IPS DF 6.9 (cell line): ENCODE measurements around the gene TOGARAM2.

ENCODE experiments used
- DNase-seq: peaks from one replicate; pipeline ENCODE4 v3.0.0-alpha.2; 2013; ENCODE audit warnings: low read depth, low spot score
- H3K27ac ChIP-seq: one replicate; pipeline ENCODE4 v1.5.1; 2013; ENCODE audit warnings: low read length, control low read depth
- H3K27me3 ChIP-seq: 2 replicates; pipeline ENCODE4 v1.6.1; 2013; ENCODE audit warnings: mild to moderate bottlenecking, low read length; ENCODE audit not compliant: control insufficient read depth, insufficient read depth
- H3K36me3 ChIP-seq: 2 replicates; pipeline ENCODE4 v1.6.1; 2013; ENCODE audit warnings: low read length; ENCODE audit not compliant: control insufficient read depth, insufficient read depth
- H3K4me1 ChIP-seq: 2 replicates; pipeline ENCODE4 v1.6.1; 2013; ENCODE audit warnings: low read length; ENCODE audit not compliant: control insufficient read depth, insufficient read depth
- H3K4me3 ChIP-seq: 2 replicates; pipeline ENCODE4 v1.5.1; 2013; ENCODE audit warnings: mild to moderate bottlenecking, low read length
- H3K9me3 ChIP-seq: 2 replicates; pipeline ENCODE4 v1.6.1; 2013; ENCODE audit warnings: low read length, inconsistent platforms; ENCODE audit not compliant: control insufficient read depth, insufficient read depth
- WGBS: extraction: QIAGEN DNeasy Blood & Tissue Kit; methylation state at CpG from one replicate; pipeline ENCODE4 v1.1.7; 2013; ENCODE audit warnings: mixed read lengths, missing lambda C conversion rate; ENCODE audit not compliant: insufficient read length, insufficient coverage; 5-methylcytosine and 5-hydroxymethylcytosine counted together

TOGARAM2 gene

GRCh38 chr2:28989973-28990372, 8.9 kb downstream of the TOGARAM2 start:
- no peak overlapping the region for H3K4me3 ChIP-seq
- H3K4me1 ChIP-seq = no peaks in the 10 kb centered on the region
- no peaks in the 10 kb centered on the region; the same call in 1 of the 2 replicates for H3K36me3 ChIP-seq
- H3K27ac ChIP-seq = no peak overlapping the region
- no CpG with 5 or more reads among the region's 5 CpGs for WGBS
- H3K9me3 ChIP-seq = no peaks in the 10 kb centered on the region
- H3K27me3 ChIP-seq = no peaks in the 10 kb centered on the region
- DNase-seq = no peak

- WGBS = no CpG with 5 or more reads among the region's 16 CpGs
- no peaks in the 10 kb centered on the region for H3K9me3 ChIP-seq
- H3K27ac ChIP-seq = no peak overlapping the region
- no peaks in the 10 kb centered on the region; the same call in 1 of the 2 replicates for H3K36me3 ChIP-seq
- no peak overlapping the region; the same call in 1 of the 2 replicates for H3K4me3 ChIP-seq
- no peak for DNase-seq
- H3K27me3 ChIP-seq = no peaks in the 10 kb centered on the region
- no peaks in the 10 kb centered on the region for H3K4me1 ChIP-seq
These were observed 9.3 kb downstream of the TOGARAM2 start for GRCh38 chr2:28990445-28990844.

- Histone ChIP-seq H3K27me3 (no peaks in the 10 kb centered on the region), H3K4me1 (no peaks in the 10 kb centered on the region), H3K9me3 (no peaks in the 10 kb centered on the region), H3K36me3 (no peaks in the 10 kb centered on the region; the same call in 1 of the 2 replicates), H3K27ac (no peak overlapping the region), H3K4me3 (no peak overlapping the region)
- no peak for DNase-seq
- WGBS = no CpG with 5 or more reads among the region's 4 CpGs
These were observed 9.9 kb downstream of the TOGARAM2 start for GRCh38 chr2:28991021-28991420.

GRCh38 chr2:28991460-28991859, 10.4 kb downstream of the TOGARAM2 start:
- no peak for DNase-seq

GRCh38 chr2:28993206-28993960, 12.3 kb downstream of the TOGARAM2 start:
- no peak for DNase-seq
- Histone ChIP-seq H3K4me1 (no peaks in the 10 kb centered on the region), H3K36me3 (no peaks in the 10 kb centered on the region; the same call in 1 of the 2 replicates), H3K27ac (no peak overlapping the region), H3K9me3 (no peaks in the 10 kb centered on the region), H3K4me3 (no peak overlapping the region), H3K27me3 (no peaks in the 10 kb centered on the region)
- no CpG with 5 or more reads among the region's 6 CpGs for WGBS

More at GRCh38 chr2:28991460-28991859, 10.4 kb downstream of the TOGARAM2 start:
- no CpG with 5 or more reads among the region's 9 CpGs for WGBS
- H3K36me3 ChIP-seq = no peaks in the 10 kb centered on the region; the same call in 1 of the 2 replicates
- no peak overlapping the region for H3K27ac ChIP-seq
- H3K4me3 ChIP-seq = no peak overlapping the region
- H3K4me1 ChIP-seq = no peaks in the 10 kb centered on the region
- no peaks in the 10 kb centered on the region for H3K27me3 ChIP-seq
- H3K9me3 ChIP-seq = no peaks in the 10 kb centered on the region

GRCh38 chr2:28994074-28994473, 13.0 kb downstream of the TOGARAM2 start:
- Histone ChIP-seq H3K4me1 (no peaks in the 10 kb centered on the region), H3K27me3 (no peaks in the 10 kb centered on the region), H3K9me3 (no peaks in the 10 kb centered on the region), H3K36me3 (no peaks in the 10 kb centered on the region; the same call in 1 of the 2 replicates), H3K27ac (no peak overlapping the region), H3K4me3 (no peak overlapping the region)
- no CpG with 5 or more reads among the region's 10 CpGs for WGBS
- DNase-seq = no peak

GRCh38 chr2:28994679-28995078, 13.6 kb downstream of the TOGARAM2 start:
- Histone ChIP-seq H3K4me3 (no peak overlapping the region), H3K27ac (no peak overlapping the region), H3K36me3 (no peaks in the 10 kb centered on the region; the same call in 1 of the 2 replicates), H3K9me3 (no peaks in the 10 kb centered on the region), H3K4me1 (no peaks in the 10 kb centered on the region), H3K27me3 (no peaks in the 10 kb centered on the region)
- WGBS = no CpG with 5 or more reads among the region's 7 CpGs
- no peak for DNase-seq

- Histone ChIP-seq H3K36me3 (no peaks in the 10 kb centered on the region; the same call in 1 of the 2 replicates), H3K4me1 (no peaks in the 10 kb centered on the region), H3K4me3 (no peak overlapping the region), H3K27me3 (no peaks in the 10 kb centered on the region), H3K9me3 (no peaks in the 10 kb centered on the region), H3K27ac (no peak overlapping the region)
- no CpG with 5 or more reads among the region's 6 CpGs for WGBS
- DNase-seq = no peak
These were observed 15.0 kb downstream of the TOGARAM2 start for GRCh38 chr2:28995765-28996750.

- Histone ChIP-seq H3K36me3 (no peaks in the 10 kb centered on the region; the same call in 1 of the 2 replicates), H3K4me1 (no peaks in the 10 kb centered on the region), H3K27me3 (no peaks in the 10 kb centered on the region), H3K9me3 (no peaks in the 10 kb centered on the region), H3K4me3 (no peak overlapping the region), H3K27ac (no peak overlapping the region)
- DNase-seq = no peak
- no CpG with 5 or more reads among the region's 12 CpGs for WGBS
These were observed 16.2 kb downstream of the TOGARAM2 start for GRCh38 chr2:28997237-28997846.
